H1 (cell line): ENCODE data around the gene ASCL5. TPM values are rescaled to one million over a fixed set of nuclear protein-coding genes. Genes with fewer than 3 reads are reported as not detected.

Experiments
- HDAC6 ChIP-seq: IDR thresholded peaks from one replicate; pipeline ENCODE4 v1.7.1; 2012; ENCODE audit warnings: low read depth, mild to moderate bottlenecking, inconsistent platforms, low read length, moderate library complexity
- SAP30 ChIP-seq: fragments of 300-600 bp; sonication (generic); IDR thresholded peaks from 2 replicates; pipeline ENCODE4 v1.7.1; 2012; ENCODE audit warnings: low read length, moderate library complexity, mild to moderate bottlenecking, inconsistent platforms; ENCODE audit not compliant: insufficient read depth, insufficient replicate concordance
- SUZ12 ChIP-seq: fragments of 200-600 bp; sonication (generic); IDR thresholded peaks from 2 replicates; pipeline ENCODE4 v1.6.1; 2012; ENCODE audit warnings: mild to moderate bottlenecking, inconsistent platforms, low read length, moderate library complexity, mixed read lengths
- polyA plus RNA-seq, 7 experiments: library from polyadenylated mRNA; depleted of rRNA in 3 of 7; stranded (reverse) in 5 of 7; unstranded in 2 of 7; fragments of >200 nt in 5 of 7; fragments of 200-250 nt in 2 of 7; gene quantifications; 1 replicate in 5 of 7; 2 replicates in 1 of 7; 4 replicates in 1 of 7; pipeline versions ENCODE4 v1.2.1 to v1.2.3, GENCODE V29; 2011 to 2013; ENCODE audit warnings: missing spikeins in 2 of 7, mixed read lengths in 2 of 7
- total RNA-seq: library from RNA; stranded (reverse); fragmentation: NEBNext Ultra II Directional; extraction: Animal tissue kit (Norgen Biotek cat#: 25700); gene quantifications from 2 replicates; pipeline ENCODE4 v1.2.1, GENCODE V29; 2021

The ASCL5 gene
- total and polyA plus RNA-seq, 2 of the 8 experiments (the other 6 are each of a cell fraction or from before 2014, with no cell fraction given): 0.29 to 0.41 TPM

- no peak for TF ChIP-seq SUZ12
- TF ChIP-seq HDAC6: no peak
- TF ChIP-seq SAP30: no peak
These were observed 31.0 kb upstream of the ASCL5 start (continued) for GRCh38 chr1:201157949-201158348.
